ENCODE results near the gene CACNA1C.
"Not testable (repeated sequence)": the region's sequence is repeated elsewhere in the genome, so short reads cannot be mapped to it uniquely, and the experiment has no call there.

The CACNA1C gene

GRCh38 chr12:2733493-2734355 lies 680.9 kb downstream of the CACNA1C start:
- DNase-seq, result no peak

GRCh38 chr12:2735432-2735831 lies 682.6 kb downstream of the CACNA1C start:
- DNase-seq, result no peak

GRCh38 chr12:2737656-2738241 lies 685.0 kb downstream of the CACNA1C start:
- no peak for DNase-seq

GRCh38 chr12:2739069-2739468 lies 686.3 kb downstream of the CACNA1C start:
- DNase-seq, result no peak

- no peak for DNase-seq
Measured at GRCh38 chr12:2739832-2740641, 687.2 kb downstream of the CACNA1C start.

- DNase-seq, result not testable (repeated sequence)
Measured at GRCh38 chr12:2742037-2742436, 689.2 kb downstream of the CACNA1C start.

- DNase-seq, result no peak
Measured at GRCh38 chr12:2743478-2743877, 690.7 kb downstream of the CACNA1C start.

- DNase-seq, result no peak
Measured at GRCh38 chr12:2745655-2746054, 692.9 kb downstream of the CACNA1C start.
